ENCODE measurements around the gene OR10J5. TPM values are rescaled to one million over a fixed set of nuclear protein-coding genes. Genes with fewer than 3 reads are reported as not detected.
"Not testable (repeated sequence)": the region's sequence is repeated elsewhere in the genome, so short reads cannot be mapped to it uniquely, and the experiment has no call there.

Gene OR10J5
- total RNA-seq, 2 experiments from 2014 or later = not detected

- no peaks in the 10 kb centered on the region for H3K4me1 Mint-ChIP-seq (ENCODE audit: low read depth)
- H3K4me1 ChIP-seq (ENCODE audit: insufficient read depth, low read length) = no peaks in the 10 kb centered on the region
- H3K4me3 Mint-ChIP-seq = no peak overlapping the region
- no peak for TF ChIP-seq CTCF (IDR thresholded peaks at IDR 0.05)
- ATAC-seq (ENCODE audit: poor library complexity) (no peak), DNase-seq (no peak)
- H3K27ac Mint-ChIP-seq = no peak overlapping the region
- ChIA-PET POLR2A (no interaction called here), CTCF (no interaction called here)
- H3K36me3 ChIP-seq (ENCODE audit: insufficient read depth, low read length) = no peaks in the 10 kb centered on the region
- peaks cover 14% of the 10 kb centered on the region for H3K9me3 Mint-ChIP-seq
- peaks cover 14% of the 10 kb centered on the region for H3K27me3 Mint-ChIP-seq
- no peak overlapping the region for H3K4me3 ChIP-seq (ENCODE audit: low read length)
- no peaks in the 10 kb centered on the region for H3K36me3 Mint-ChIP-seq (ENCODE audit: low read depth)
- H3K27me3 ChIP-seq (ENCODE audit: control insufficient read depth in 1 of 2, insufficient read depth in 2 of 2, low read length in 2 of 2) = peaks cover 0 to 4% of the 10 kb centered on the region in 2 experiments
- H3K27ac ChIP-seq (ENCODE audit: low read depth in 1 of 2, low read length in 2 of 2) = no peak overlapping the region
- intact Hi-C loops (cut with DNase I, micrococcal nuclease) = no loop called here
- peaks cover 5 to 8% of the 10 kb centered on the region in 2 experiments for H3K9me3 ChIP-seq (ENCODE audit: control insufficient read depth in 1 of 2, insufficient read depth in 1 of 2, low read length in 2 of 2)
Measured at GRCh38 chr1:159508951-159509350, 26.9 kb downstream of the OR10J5 start.

GRCh38 chr1:159505676-159506075 is 30.1 kb downstream of the OR10J5 start:
- no peak for TF ChIP-seq CTCF (IDR thresholded peaks at IDR 0.05)
- Histone ChIP-seq H3K4me3 (ENCODE audit: low read length) (no peak overlapping the region), H3K27ac (ENCODE audit: low read depth in 1 of 2, low read length in 2 of 2) (no peak overlapping the region), H3K27me3 (ENCODE audit: control insufficient read depth in 1 of 2, insufficient read depth in 2 of 2, low read length in 2 of 2) (peaks cover 0 to 10% of the 10 kb centered on the region in 2 experiments), H3K4me1 (ENCODE audit: insufficient read depth, low read length) (no peaks in the 10 kb centered on the region), H3K36me3 (ENCODE audit: insufficient read depth, low read length) (no peaks in the 10 kb centered on the region), H3K9me3 (ENCODE audit: control insufficient read depth in 1 of 2, insufficient read depth in 1 of 2, low read length in 2 of 2) (peaks cover 5 to 8% of the 10 kb centered on the region in 2 experiments)
- H3K4me3 Mint-ChIP-seq = no peak overlapping the region
- peaks cover 16% of the 10 kb centered on the region for H3K9me3 Mint-ChIP-seq
- ATAC-seq (ENCODE audit: poor library complexity) = no peak
- POLR2A ChIA-PET = no interaction called here
- no peak for DNase-seq
- H3K27me3 Mint-ChIP-seq = peaks cover 19% of the 10 kb centered on the region
- no peak overlapping the region for H3K27ac Mint-ChIP-seq
- CTCF ChIA-PET = no interaction called here
- H3K36me3 Mint-ChIP-seq (ENCODE audit: low read depth) = no peaks in the 10 kb centered on the region
- no peaks in the 10 kb centered on the region for H3K4me1 Mint-ChIP-seq (ENCODE audit: low read depth)
- intact Hi-C loops (cut with DNase I, micrococcal nuclease) = no loop called here

DNA sequence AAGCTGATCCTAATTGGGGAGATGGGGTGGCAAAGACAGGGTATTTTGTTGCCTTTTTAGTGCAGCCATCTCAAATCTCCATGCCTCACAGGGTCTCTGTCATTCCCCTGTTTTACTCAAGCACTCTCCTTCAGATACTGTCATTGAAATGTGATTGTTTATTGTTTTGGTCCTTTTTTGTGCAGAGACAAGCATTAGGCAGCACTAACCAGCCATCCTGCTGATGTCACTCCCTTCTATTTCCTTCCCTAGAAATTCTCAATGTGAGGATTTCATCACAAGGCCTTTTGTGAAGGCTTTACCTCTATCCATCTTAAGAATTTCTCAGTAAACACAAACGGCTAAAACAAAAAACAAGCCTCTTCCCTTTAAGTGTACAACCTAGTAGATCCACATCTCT is 34.7 kb downstream of the OR10J5 start:
- no peak for DNase-seq
- POLR2A ChIA-PET = no interaction called here
- H3K36me3 Mint-ChIP-seq (ENCODE audit: low read depth) = no peaks in the 10 kb centered on the region
- no peak overlapping the region for H3K4me3 ChIP-seq (ENCODE audit: low read length)
- H3K4me3 Mint-ChIP-seq = no peak overlapping the region
- peaks cover 9 to 13% of the 10 kb centered on the region in 2 experiments for H3K9me3 ChIP-seq (ENCODE audit: control insufficient read depth in 1 of 2, insufficient read depth in 1 of 2, low read length in 2 of 2)
- H3K36me3 ChIP-seq (ENCODE audit: insufficient read depth, low read length) = no peaks in the 10 kb centered on the region
- no peak overlapping the region for H3K27ac ChIP-seq (ENCODE audit: low read depth in 1 of 2, low read length in 2 of 2)
- intact Hi-C loops (cut with DNase I, micrococcal nuclease) = no loop called here
- H3K4me1 Mint-ChIP-seq (ENCODE audit: low read depth) = no peaks in the 10 kb centered on the region
- no peak for ATAC-seq (ENCODE audit: poor library complexity)
- CTCF ChIA-PET = no interaction called here
- no peak overlapping the region for H3K27ac Mint-ChIP-seq
- H3K4me1 ChIP-seq (ENCODE audit: insufficient read depth, low read length) = no peaks in the 10 kb centered on the region
- H3K9me3 Mint-ChIP-seq = peaks cover 10% of the 10 kb centered on the region
- peaks cover 4 to 10% of the 10 kb centered on the region in 2 experiments for H3K27me3 ChIP-seq (ENCODE audit: control insufficient read depth in 1 of 2, insufficient read depth in 2 of 2, low read length in 2 of 2)
- peaks cover 16% of the 10 kb centered on the region for H3K27me3 Mint-ChIP-seq
- no peak for TF ChIP-seq CTCF (IDR thresholded peaks at IDR 0.05)

DNA sequence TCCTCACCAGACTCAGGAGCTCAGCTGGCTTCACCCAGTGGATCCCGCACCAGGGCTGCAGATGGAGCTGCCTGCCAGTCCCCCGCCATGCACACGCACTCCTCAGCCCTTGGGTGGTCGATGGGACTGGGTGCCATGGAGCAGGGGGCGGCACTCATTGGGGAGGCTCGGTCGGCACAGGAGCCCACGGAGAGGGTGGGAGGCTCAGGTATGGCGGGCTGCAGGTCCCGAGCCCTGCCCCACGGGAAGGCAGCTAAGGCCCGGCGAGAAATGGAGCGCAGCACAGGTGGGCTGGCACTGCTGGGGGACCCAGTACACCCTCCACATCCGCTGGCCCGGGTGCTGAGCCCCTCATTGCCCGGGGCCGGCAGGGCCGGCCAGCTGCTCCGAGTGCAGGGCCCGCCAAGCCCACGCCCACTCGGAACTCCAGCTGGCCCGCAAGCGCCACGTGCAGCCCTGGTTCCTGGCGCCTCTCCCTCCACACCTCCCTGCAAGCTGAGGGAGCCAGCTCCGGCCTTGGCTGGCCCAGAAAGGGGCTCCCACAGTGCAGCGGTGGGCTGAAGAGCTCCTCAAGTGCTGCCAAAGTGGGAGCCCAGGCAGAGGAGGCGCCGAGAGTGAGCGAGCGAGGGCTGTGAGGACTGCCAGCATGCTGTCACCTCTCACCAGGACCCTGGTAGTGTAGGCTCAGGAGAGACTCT is 41.1 kb downstream of the OR10J5 start:
- H3K4me1 Mint-ChIP-seq (ENCODE audit: low read depth); H3K27ac ChIP-seq (ENCODE audit: low read depth in 1 of 2, low read length in 2 of 2); H3K4me3 ChIP-seq (ENCODE audit: low read length); H3K9me3 ChIP-seq (ENCODE audit: control insufficient read depth in 1 of 2, insufficient read depth in 1 of 2, low read length in 2 of 2); DNase-seq; H3K27me3 Mint-ChIP-seq; ATAC-seq (ENCODE audit: poor library complexity); H3K4me3 Mint-ChIP-seq; H3K9me3 Mint-ChIP-seq; H3K27ac Mint-ChIP-seq; intact Hi-C loops (cut with DNase I, micrococcal nuclease); H3K4me1 ChIP-seq (ENCODE audit: insufficient read depth, low read length); H3K36me3 Mint-ChIP-seq (ENCODE audit: low read depth); H3K36me3 ChIP-seq (ENCODE audit: insufficient read depth, low read length); CTCF ChIA-PET; H3K27me3 ChIP-seq (ENCODE audit: control insufficient read depth in 1 of 2, insufficient read depth in 2 of 2, low read length in 2 of 2): not testable (repeated sequence)
- POLR2A ChIA-PET = interaction anchor here (0.6 kb wide), 1 partner anchor 98 kb away, joined by 3 read pairs; no protein-coding TSS in a partner anchor

Data from CD4-positive, alpha-beta T cell (primary cell).